Esophagus squamous epithelium (tissue), 4 donors: Measurements from ENCODE around the gene BCKDHB.

Source experiments
- POLR2A ChIP-seq, 4 donors: fragments of 450-650 bp; IDR thresholded peaks; one replicate each; pipeline ENCODE4 v1.6.1; 2017; ENCODE audit warnings: antibody characterized with exemption in 4 of 4, mild to moderate bottlenecking in 4 of 4, moderate library complexity in 3 of 4
- TF ChIP-seq, protein P1 (sequence below), 6 experiments: fragments of 450-650 bp in 4 of 6; fragments of 200-600 bp in 2 of 6; sonication (generic) in 2 of 6; IDR thresholded peaks; one replicate each; pipeline ENCODE4 v1.5.1; 2016 to 2019; ENCODE audit warnings: antibody characterized with exemption in 6 of 6, mild to moderate bottlenecking in 4 of 6, moderate library complexity in 4 of 6

DNA sequence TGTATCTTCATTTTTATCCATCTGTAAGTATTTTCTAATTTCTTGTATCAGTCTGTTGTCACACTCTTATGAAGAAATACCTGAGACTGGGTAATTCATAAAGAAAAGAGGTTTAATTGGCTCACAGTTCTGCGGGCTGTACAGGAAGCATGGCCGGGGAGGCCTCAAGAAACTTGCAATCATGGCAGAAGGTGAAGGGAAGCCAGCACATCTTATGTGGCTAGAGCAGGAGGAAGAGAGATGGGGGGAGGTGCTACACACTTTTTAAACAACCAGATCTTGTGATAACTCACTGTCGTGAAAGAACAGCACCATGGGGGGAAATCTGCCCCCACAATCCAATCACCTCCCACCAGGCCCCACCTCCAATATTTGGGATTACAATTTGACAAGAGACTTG is 10.9 kb upstream of the BCKDHB start:
- TF ChIP-seq, protein P1, sequence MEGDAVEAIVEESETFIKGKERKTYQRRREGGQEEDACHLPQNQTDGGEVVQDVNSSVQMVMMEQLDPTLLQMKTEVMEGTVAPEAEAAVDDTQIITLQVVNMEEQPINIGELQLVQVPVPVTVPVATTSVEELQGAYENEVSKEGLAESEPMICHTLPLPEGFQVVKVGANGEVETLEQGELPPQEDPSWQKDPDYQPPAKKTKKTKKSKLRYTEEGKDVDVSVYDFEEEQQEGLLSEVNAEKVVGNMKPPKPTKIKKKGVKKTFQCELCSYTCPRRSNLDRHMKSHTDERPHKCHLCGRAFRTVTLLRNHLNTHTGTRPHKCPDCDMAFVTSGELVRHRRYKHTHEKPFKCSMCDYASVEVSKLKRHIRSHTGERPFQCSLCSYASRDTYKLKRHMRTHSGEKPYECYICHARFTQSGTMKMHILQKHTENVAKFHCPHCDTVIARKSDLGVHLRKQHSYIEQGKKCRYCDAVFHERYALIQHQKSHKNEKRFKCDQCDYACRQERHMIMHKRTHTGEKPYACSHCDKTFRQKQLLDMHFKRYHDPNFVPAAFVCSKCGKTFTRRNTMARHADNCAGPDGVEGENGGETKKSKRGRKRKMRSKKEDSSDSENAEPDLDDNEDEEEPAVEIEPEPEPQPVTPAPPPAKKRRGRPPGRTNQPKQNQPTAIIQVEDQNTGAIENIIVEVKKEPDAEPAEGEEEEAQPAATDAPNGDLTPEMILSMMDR (IDR thresholded peaks at IDR 0.05) = no peak
- no peak for TF ChIP-seq POLR2A (IDR thresholded peaks at IDR 0.05)
